Lung (tissue), 12 donors: ENCODE measurements around the gene TSPEAR. TPM values are rescaled to one million over a fixed set of nuclear protein-coding genes. Genes with fewer than 3 reads are reported as not detected.

ENCODE experiments used
- ATAC-seq: fragments of 200-7000 bp; cut with Tn5 transposase; one replicate; pipeline ENCODE4 v1.9.1; 2020; ENCODE audit warnings: moderate number of reproducible peaks; ENCODE audit not compliant: insufficient read depth, low FRiP score
- DNase-seq, 3 donors: peaks; one replicate each; pipeline ENCODE4 v3.0.0-alpha.2; 2013 to 2017
- H3K27ac ChIP-seq, 2 donors: one replicate each; pipeline ENCODE4 v1.5.1; 2013; ENCODE audit warnings: mild to moderate bottlenecking in 2 of 2, moderate library complexity in 2 of 2, control low read depth in 1 of 2, inconsistent platforms in 1 of 2, low read depth in 1 of 2, low read length in 1 of 2
- H3K27me3 ChIP-seq, 3 donors: one replicate each; pipeline ENCODE4 v1.5.1; 2013; ENCODE audit warnings: low read length in 2 of 3; ENCODE audit not compliant: control insufficient read depth in 3 of 3, insufficient read depth in 3 of 3
- H3K36me3 ChIP-seq, 4 donors: one replicate each; pipeline ENCODE4 v1.5.1; 2013; ENCODE audit warnings: low read length in 4 of 4, mild to moderate bottlenecking in 1 of 4, moderate library complexity in 1 of 4; ENCODE audit not compliant: control insufficient read depth in 4 of 4, insufficient read depth in 4 of 4
- H3K4me1 ChIP-seq, 5 donors: one replicate each; pipeline ENCODE4 v1.5.1; 2013; ENCODE audit warnings: low read length in 5 of 5, mild to moderate bottlenecking in 2 of 5, moderate library complexity in 1 of 5; ENCODE audit not compliant: control insufficient read depth in 5 of 5, insufficient read depth in 5 of 5
- H3K4me3 ChIP-seq: one replicate; pipeline ENCODE4 v1.5.1; 2013; ENCODE audit warnings: mild to moderate bottlenecking, control low read depth, moderate library complexity
- H3K9ac ChIP-seq, 2 donors: one replicate each; pipeline ENCODE4 v1.5.1; 2013; ENCODE audit warnings: low read length in 2 of 2, control low read depth in 1 of 2; ENCODE audit not compliant: insufficient read depth in 1 of 2
- H3K9me3 ChIP-seq, 4 donors: one replicate each; pipeline ENCODE4 v1.5.1; 2013; ENCODE audit warnings: low read length in 3 of 4, mild to moderate bottlenecking in 1 of 4, moderate library complexity in 1 of 4; ENCODE audit not compliant: control insufficient read depth in 4 of 4, insufficient read depth in 3 of 4
- WGBS, 2 donors: extraction: QIAGEN DNeasy Blood & Tissue Kit; methylation state at CpG; one replicate each; pipeline ENCODE4 v1.1.7; 2013; 5-methylcytosine and 5-hydroxymethylcytosine counted together
- polyA plus RNA-seq, 2 donors: library from polyadenylated mRNA; stranded (reverse); fragments of 200-250 nt; gene quantifications; one replicate each; pipeline ENCODE4 v1.2.1, GENCODE V29; 2013
- total RNA-seq, 2 donors: library from RNA; depleted of rRNA in 1 of 2; stranded (reverse); fragments of >200 nt in 1 of 2; gene quantifications; one replicate each; pipeline ENCODE4 v1.2.1, GENCODE V29; 2014 to 2021
- TF ChIP-seq, protein P1 (sequence below): IDR thresholded peaks from 2 replicates; pipeline ENCODE4 v1.5.1; 2012; ENCODE audit warnings: mild to moderate bottlenecking; ENCODE audit errors: control extremely low read depth, extremely low read depth
- donor health status: control.
- donor health status: control.
- donor health status: Bipolar disorder and iron deficiency.
- donor health status: healthy.
- donor health status: DM: yes; HTN: yes; CAD: no.

TSPEAR gene
- total and polyA plus RNA-seq, 4 donors, result 0.02 to 2.1 (median 0.27) TPM

DNA sequence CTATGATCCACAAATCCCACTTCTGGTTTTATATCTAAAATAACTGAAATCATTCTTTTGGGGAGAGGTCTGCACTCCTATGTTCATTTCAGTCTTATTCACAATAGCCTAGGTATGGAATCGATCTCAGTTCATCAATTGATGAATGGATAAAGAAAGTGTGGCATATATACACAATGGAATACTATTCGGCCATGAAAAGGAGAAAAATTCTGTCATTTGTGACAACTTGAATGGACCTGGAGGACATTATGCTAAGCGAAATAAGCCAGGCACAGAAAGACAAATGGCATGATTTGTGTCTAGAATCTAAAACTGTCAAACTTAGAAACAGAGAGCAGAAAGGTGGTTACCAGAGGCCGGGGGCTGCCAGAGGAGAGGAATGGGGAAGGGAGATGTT is 104.9 kb downstream of the TSPEAR start:
- no peak for ATAC-seq
- Histone ChIP-seq H3K4me1 (no peaks in the 10 kb centered on the region), H3K27ac (no peak overlapping the region), H3K27me3 (no peaks in the 10 kb centered on the region), H3K36me3 (no peaks in the 10 kb centered on the region), H3K9me3 (peaks cover 0 to 10% (median 3%) of the 10 kb centered on the region in 4 donors), H3K9ac (no peak overlapping the region), H3K4me3 (no peak overlapping the region)
- TF ChIP-seq, protein P1, sequence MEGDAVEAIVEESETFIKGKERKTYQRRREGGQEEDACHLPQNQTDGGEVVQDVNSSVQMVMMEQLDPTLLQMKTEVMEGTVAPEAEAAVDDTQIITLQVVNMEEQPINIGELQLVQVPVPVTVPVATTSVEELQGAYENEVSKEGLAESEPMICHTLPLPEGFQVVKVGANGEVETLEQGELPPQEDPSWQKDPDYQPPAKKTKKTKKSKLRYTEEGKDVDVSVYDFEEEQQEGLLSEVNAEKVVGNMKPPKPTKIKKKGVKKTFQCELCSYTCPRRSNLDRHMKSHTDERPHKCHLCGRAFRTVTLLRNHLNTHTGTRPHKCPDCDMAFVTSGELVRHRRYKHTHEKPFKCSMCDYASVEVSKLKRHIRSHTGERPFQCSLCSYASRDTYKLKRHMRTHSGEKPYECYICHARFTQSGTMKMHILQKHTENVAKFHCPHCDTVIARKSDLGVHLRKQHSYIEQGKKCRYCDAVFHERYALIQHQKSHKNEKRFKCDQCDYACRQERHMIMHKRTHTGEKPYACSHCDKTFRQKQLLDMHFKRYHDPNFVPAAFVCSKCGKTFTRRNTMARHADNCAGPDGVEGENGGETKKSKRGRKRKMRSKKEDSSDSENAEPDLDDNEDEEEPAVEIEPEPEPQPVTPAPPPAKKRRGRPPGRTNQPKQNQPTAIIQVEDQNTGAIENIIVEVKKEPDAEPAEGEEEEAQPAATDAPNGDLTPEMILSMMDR, result no peak
- 78 to 88% methylated on average over 4 of the region's 4 CpGs for WGBS, 2 donors
- DNase-seq, result no peak

DNA sequence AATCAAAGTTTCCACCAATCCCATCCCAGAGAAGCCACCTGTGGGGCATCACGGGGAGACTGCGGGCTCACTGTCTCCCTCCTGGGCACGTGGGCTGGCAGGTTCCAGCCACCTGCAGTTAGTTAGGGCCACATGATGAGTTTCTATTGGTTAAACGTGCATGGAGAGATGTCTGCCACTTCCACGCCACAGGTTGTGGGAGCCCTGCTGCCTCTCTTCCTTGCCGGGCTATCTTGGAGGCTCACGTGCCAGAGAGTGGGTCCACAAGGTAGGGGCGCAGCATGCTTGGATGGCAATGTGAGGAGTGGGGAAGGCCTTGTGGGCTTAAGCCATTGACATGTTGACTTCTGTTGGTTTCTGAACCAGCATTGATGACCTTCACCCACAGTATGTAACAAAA is 107.5 kb downstream of the TSPEAR start:
- no peaks in the 10 kb centered on the region for H3K27me3 ChIP-seq
- no peaks in the 10 kb centered on the region for H3K4me1 ChIP-seq
- 87 to 91% methylated on average over 8 of the region's 8 CpGs for WGBS, 2 donors
- DNase-seq, result no peak
- H3K4me3 ChIP-seq, result no peak overlapping the region
- TF ChIP-seq, protein P1, result no peak
- ATAC-seq, result no peak
- no peaks in the 10 kb centered on the region for H3K36me3 ChIP-seq
- no peak overlapping the region for H3K9ac ChIP-seq
- no peak overlapping the region for H3K27ac ChIP-seq
- H3K9me3 ChIP-seq, result peaks cover 0 to 3% (median under 1%) of the 10 kb centered on the region in 4 donors

DNA sequence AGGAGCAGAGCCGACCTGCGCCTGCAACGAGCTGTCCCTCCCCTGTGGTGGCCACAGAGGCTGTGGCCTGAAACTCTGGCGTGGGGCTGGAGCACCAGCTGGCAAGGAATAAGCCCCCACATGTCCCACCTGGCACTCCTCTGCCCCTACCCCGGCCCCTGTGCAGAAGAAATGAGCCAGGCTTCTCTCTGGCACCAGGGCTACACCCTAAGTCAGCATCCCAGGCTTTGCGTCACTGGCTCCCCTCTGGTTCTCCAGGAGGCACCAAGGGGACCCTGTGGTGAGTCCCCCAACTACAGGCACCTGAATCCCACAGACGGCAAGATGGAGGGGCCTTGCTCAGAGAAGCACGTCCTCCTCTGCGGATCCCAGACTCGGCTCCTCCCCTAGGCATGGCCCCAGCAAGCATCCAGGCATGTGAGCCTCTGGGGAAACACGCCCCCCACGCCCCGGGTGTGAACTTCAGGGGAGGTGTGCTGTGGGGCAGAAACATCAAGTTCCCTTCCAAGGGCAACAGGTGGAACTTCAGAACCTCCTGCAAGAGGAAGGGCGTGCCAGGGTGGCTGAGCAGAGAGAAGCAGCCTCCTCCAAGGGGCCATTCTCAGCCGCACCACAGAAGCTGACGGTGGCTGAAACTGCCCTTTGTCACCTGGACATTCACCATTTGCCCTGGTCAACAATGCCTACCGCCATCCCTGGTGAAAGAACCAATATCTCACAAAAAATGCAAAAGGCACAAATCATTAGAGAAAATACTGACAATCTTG is 108.1 kb downstream of the TSPEAR start:
- 57 to 70% methylated on average over 17 of the region's 17 CpGs for WGBS, 2 donors
- ATAC-seq (no peak), DNase-seq (no peak)
- TF ChIP-seq, protein P1, result no peak
- Histone ChIP-seq H3K9me3 (peaks cover 0 to 3% (median 0%) of the 10 kb centered on the region in 4 donors), H3K36me3 (no peaks in the 10 kb centered on the region), H3K27ac (no peak overlapping the region), H3K4me3 (no peak overlapping the region), H3K4me1 (no peaks in the 10 kb centered on the region), H3K9ac (no peak overlapping the region), H3K27me3 (no peaks in the 10 kb centered on the region)
